HG03175 (cell line): ENCODE data around the gene FSCB.
"Not testable (repeated sequence)": the region's sequence is repeated elsewhere in the genome, so short reads cannot be mapped to it uniquely, and the experiment has no call there.

Experiments
- ATAC-seq: cut with Tn5 transposase; IDR thresholded peaks from one replicate; pipeline ENCODE4 v1.9.1; 2021; ENCODE audit warnings: mild to moderate bottlenecking, moderate library complexity; ENCODE audit not compliant: unreplicated experiment

Gene FSCB

DNA sequence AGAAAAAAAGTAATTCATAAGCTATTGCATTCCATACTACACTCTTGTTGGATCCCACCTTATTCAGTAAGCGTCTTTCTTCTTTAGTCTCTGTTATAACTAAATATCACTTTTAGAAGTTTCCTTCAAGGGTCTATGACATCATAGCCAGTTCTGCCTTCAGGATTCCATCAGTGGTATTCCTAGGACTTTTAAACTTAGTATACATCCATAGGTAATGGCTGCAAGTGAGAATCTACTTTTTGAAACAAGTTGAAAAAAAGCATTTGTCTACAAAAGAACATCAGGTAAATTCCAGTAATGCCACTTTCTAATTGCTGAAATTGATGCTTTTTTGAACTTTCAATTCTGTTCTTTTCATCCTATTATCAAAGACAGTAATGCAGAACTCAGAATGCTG is at the start of gene FSCB:
Gene FSCB, minus strand, starts transcription at position 101 of the 400 bp plus-strand sequence. CDS start 296 bp downstream, outside the sequence.
- no peak for ATAC-seq

DNA sequence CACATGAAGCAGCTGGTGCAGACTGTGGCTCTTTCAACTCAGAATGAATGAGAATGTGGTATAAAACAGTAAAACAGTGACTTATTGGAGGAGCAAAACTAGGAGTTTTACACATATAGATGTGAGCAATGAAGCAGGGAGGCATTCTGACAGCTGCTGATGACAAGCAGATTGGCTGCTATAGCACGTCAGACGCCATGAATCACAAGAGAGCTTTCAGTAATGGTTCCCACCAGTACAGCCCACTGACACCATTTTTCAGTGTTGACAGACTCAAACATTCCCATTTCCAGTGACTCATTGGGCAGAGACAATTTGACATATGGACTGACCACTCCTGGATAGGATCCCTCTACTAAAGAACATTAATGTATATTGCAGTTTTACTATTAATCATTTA is 24.6 kb upstream of the FSCB start:
- ATAC-seq = no peak

- ATAC-seq = no peak
Measured at GRCh38 chr14:44530475-44530874, 23.4 kb upstream of the FSCB start.

DNA sequence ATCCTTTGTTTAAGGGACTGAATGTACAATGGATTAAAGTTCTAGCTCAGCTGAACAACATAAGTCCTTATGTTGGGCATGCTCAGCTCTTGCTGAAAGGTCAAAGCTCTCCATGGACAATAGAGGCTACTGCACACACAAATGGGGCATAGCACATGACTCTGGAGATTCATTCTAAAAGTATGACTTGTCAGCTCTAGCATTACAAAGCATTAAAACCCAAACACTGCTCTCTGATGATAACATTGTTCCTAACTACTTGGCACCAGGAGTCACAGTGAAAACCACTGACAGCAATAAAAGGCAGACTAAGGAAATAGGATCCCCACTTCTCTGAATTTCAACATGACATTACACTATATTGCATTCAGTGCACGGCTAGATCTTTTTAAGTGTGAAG is 21.9 kb upstream of the FSCB start:
- no peak for ATAC-seq

GRCh38 chr14:44528180-44528579 is 21.1 kb upstream of the FSCB start:
- ATAC-seq = no peak

GRCh38 chr14:44525237-44525636 is 18.2 kb upstream of the FSCB start:
- no peak for ATAC-seq

DNA sequence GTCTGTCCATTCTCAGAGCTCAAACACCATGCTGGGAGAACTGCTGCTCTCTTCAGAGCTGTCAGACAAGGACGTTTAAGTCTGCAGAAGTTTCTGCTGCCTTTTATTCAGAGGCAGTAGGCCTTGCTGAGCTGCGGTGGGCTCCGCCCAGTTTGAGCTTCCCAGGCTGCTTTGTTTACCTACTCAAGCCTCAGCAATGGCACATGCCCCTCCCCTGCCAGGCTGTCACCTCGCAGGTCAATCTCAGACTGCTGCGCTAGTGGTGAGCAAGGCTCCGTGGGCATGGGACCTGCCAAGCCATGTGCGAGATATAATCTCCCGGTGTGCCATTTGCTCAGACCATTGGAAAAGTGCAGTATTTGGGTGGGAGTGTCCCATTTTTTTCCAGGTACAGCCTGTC is 8.6 kb upstream of the FSCB start:
- not testable (repeated sequence) for ATAC-seq

- no peak for ATAC-seq
Measured at GRCh38 chr14:44508834-44509233, 1.8 kb upstream of the FSCB start.

DNA sequence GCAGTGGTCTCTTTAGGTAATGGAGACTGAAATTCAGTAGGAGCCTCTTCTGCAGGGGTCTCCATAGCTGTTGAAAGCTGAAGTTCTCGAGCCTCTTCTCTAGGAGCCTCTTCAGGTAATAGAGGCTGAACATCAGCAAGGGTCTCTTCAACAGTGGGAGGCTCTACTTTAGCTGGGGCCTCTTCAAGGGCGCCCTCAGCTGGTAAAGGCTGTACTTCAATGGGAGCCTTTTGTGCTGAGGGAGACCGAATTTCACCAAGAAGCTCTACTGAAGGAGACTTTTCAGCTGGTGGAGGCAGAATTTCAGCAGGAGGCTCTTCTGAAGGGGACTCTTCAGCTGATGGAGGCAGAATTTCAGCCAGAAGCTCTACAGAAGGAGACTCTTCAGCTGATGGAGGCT is 1.5 kb downstream of the FSCB start:
- no peak for ATAC-seq

GRCh38 chr14:44497148-44497547 is 9.9 kb downstream of the FSCB start:
- ATAC-seq = no peak

DNA sequence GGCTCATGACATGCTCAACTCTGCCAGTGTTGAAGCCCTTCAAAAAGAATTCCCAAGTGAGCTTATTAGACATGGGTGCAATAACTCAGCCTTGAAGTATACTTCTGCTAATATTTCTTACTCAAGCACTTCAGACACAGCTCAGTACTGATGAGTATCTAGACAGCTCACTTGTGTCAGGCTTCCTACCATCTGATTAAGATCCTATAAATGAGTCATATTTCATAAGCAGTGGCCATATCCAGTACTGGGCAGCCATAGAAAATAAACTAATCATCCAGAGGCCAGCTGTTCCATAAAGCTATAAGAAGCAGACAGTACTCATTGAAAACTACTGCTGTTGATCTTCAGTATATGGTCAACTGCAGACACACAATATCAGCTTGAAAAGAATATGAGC is 12.9 kb downstream of the FSCB start:
- ATAC-seq = no peak

DNA sequence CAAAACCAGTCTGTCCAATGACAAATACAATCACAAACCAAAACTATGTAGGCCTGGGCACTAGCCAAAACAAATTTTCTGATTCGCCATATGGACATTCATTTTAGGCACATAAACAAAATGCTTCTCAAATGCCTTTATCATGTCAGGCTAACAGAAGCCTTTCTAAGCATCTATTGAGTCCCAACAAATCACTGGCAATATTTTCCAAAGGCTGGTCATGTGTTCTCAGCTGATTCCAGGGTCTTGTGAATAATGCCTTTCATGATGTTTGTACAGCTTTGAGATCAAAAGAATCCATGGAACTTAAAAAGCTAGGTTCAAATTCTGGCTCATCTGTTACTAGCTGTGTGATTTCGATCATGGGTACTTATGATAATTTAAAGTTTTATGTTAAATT is 16.1 kb downstream of the FSCB start:
- ATAC-seq = no peak

- ATAC-seq = no peak
Measured at GRCh38 chr14:44477953-44478352, 29.1 kb downstream of the FSCB start.

DNA sequence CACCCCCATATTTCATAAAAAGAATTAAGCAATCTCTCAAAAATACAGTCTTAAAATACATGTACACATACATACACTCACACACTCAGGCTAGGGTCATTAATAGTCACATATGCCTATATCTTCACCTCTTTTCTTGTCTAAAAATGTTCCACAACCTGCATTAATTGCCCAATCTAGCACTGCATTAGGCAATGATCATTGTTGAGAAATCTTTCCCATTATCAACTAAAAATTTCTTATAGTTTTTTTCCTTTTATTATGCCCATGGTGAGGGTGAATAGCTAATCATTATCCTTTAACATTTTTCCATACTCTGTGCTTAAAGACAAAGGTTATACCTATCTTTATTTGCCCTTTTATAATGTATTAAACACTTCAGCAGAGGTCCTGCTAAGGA is 38.3 kb downstream of the FSCB start:
- no peak for ATAC-seq

GRCh38 chr14:44463356-44464004 is 43.6 kb downstream of the FSCB start:
- no peak for ATAC-seq

GRCh38 chr14:44462381-44462780 is 44.7 kb downstream of the FSCB start:
- no peak for ATAC-seq

GRCh38 chr14:44461811-44462210 is 45.3 kb downstream of the FSCB start:
- no peak for ATAC-seq
